Measurements from ENCODE around the gene TTC39B.
"Not testable (repeated sequence)": the region's sequence is repeated elsewhere in the genome, so short reads cannot be mapped to it uniquely, and the experiment has no call there.

Gene TTC39B

DNA sequence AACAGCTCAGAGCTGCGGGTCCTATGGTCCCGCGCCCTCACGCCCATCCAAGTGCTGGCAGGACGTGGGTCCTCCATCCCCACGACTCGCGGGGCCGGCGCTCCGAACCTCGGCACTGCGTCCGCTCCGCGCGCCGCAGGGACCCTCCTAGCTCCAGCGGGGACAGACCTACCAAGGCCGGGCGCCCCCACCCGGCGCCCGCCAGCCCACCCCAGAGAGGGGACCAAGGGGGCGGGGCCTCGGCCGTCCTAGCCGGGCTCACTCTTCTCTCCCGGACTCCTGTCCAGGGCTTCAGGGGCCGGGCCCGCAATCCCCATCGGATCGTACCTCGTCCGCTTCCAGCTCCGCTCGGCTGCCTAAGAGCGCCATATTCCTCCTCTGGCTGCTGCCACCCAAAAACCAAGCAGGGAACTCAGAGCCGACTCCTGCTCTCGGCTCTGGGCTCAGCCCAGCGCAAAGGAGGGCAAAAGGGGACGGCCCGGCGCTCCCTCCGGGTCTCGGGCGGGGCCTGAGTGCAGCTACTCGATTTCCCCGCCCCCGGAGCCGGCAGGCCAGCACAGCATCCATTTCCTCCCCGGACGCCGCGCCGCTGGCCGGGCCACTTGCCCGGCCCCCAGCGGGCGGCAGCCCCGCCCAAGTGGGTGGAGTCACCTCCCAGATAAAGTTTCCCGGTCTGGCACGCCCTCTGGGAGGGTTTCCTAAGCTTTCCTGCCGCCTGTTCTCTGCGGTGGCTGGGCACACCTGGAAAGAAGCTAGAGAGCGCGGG is at the start of gene TTC39B:
TSS of gene TTC39B (minus strand) at position 460 of the 766 bp plus-strand sequence. CDS start at position 369, 91 bp downstream.
- DNase-seq = peak; percentile 88

DNA sequence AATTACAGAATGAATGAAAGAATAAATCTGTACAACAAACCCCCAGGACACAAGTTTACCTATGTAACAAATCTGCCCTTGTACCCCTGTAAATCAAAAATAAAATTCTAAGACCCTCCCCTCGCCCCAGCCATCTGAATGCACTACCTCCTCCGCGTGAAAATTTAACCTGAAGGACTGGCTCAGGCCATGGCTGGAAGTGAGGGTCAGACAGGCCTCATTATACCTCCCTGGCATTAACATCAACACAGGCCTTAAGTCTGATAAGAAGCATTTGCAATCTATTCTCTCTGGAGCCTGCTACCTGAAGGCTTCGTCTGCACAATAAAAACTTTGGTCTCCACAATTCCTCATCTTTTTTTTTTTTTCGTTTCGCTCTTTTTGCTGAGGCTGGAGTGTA is 48.7 kb upstream of the TTC39B start:
- DNase-seq = no peak

DNA sequence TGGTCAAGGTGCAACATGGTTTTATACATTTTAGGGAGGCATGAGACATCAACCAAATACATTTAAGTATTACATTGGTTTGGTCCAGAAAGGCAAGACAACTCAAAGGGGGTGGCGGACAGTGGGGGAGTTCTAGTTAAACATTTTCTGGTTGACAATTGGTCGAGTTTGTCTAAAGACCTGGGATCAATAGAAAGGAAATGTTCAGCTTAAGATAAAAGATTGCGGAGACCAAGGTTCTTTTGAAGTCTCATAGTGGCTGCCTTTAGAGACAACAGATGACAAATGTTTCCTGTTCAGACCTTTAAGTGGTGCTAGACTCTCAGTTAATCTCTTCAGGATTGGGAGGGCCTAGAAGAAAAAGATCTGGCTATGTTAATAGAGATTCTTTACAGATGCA is 47.7 kb upstream of the TTC39B start:
- DNase-seq = peak; percentile 1

DNA sequence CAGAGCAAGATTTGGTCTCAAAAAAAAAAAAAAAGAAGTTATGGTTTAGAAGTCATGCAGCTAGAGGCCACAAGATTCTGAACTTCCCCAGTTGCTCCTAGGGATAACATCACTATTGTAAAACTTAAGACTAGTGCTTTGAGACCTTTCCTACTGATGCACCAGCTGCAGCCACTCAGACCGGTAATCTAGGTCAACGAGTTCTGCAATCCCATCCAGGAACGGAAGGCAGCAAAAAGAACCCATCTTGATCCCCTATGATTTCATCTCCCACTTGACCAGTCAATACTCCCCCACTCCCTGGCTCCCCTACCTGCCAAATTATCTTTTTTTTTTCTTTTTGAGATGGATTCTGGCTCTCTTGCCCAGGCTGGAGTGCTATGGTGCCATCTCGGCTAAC is 46.9 kb upstream of the TTC39B start:
- peak; percentile 19 for DNase-seq

DNA sequence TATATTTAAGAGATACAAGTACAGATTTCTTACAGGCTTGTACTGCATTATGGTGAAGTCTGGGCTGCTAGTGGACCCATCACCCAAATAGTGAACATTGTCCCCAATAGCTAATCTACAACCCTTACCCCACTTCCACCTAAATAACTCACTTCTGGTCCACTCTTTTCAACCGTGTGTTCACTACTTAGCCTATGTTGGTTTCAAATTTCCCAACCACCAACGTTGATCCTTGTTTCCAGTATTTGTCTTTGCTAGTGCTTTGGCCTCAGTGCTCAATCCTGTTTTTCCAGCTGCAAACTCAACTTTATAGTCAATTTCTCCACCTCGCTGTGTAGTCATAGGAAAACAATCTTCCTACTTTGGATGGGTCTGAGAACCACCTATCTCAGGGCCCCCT is 45.3 kb upstream of the TTC39B start:
- DNase-seq = no peak

DNA sequence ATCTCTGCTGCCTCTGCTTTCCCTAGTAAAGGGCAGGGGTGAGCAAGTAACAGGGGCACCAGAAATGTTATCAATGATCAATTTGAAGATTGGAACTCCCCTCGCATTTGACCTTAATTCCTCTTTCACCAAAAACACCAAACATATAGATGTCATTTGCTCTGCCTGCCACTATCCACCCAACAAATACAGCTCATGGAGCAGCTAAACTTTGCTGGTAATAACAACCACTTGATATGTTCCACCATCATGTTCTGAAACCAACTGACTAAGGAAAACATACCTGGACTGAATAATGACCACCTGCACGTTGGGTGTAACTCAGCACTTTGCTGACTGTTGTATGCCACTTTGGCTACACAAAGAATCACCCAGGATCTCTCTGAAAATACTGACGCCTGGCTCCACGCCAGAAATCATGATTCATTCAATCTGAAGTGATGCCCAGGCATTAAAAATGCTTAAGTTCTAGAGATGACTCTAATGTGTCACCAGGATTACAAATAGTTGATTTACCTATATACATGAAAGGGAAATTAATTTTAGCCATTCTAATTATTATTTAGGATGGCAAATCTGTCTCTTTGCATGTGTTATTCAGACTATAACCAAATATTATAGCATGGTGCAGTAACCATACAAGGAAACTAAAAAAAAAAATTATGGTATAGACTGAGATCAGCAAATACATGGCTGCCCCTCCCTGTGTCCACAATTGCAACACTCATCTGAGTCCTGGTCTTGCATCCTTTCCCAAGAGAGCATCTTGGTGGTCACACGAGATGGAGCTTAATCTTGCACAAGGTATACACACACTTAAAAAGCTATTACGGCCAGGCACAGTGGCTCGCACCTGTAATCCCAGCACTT is 43.1 kb upstream of the TTC39B start:
- DNase-seq = peak; percentile 75

DNA sequence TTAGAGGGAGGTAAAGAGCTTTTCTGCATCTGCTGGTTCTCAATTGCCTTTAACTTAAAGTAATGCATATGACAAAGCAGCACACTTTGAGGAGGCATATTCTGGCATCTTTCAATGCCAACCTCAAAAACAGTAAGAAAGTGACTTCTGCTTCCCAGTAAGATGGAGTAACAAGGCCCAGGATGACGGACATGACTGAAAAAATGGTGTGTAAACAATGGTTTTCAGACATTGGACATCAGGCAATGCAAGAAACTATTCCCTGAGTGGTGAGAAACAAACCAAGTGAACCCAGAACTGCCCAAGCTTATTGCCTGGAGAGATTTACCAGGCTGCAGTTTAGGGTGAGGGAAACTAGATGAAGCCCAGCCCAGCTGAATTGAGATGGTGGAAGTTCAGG is 39.8 kb upstream of the TTC39B start:
- DNase-seq = no peak

DNA sequence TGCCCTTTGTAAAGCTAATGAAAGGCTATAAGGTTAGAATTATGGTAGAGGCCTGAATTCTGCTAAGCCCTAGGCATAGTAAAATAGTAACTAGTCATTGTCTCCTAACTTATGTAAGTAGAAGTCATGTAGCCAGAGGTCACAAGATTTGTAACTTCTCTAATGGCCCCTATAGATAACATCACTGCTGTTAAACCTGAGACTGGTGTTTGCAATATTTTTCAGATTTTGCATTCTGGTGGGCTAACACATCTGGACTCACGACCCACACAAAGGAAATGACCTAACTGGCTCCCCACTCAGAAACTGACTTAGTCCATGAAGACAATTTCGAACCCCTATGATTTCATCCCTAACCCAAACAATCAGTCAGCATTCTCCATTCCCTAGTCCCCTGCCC is 37.2 kb upstream of the TTC39B start:
- no peak for DNase-seq

DNA sequence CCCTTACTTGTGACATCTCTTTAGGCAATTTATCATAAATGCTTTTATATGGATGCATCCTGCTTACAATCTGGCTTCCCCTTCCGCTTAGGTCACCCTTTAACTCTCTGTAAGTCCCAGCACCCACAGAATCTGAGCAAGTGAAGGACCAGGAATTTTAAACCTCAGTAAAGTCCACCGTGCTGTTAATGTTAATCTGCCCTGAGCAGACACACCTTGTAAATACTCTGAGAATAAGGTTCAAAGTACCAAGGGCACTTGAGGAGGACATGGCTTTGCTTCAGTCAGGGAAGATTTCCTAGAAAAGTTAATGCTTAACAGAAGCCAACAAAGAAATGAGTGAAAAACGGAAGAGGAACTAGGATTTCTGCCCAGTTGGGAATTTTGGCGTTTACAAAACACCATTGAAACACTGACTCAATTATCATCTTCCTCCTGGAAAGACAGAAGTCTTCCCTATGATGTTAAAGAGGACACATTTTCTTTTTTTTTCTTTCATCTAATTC is 26.4 kb upstream of the TTC39B start:
- DNase-seq = peak; percentile 9

DNA sequence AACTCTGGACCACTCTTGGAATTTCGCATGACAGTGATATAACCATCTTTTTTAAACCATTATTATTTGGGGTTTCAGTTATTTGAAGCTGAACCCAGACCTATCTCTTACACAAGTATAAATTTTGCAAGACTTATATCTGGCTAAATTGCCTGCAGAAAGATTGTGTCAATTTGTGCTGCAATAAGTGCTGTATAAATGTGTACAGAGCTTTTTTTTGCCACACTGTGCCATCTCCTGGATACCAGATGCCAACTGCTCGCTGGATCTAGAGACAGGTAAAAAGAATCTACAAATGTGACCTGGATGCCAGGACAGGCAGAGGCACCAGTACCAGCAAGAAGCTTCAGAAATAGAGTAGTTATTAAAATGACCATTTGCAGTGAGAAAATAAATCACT is 25.9 kb upstream of the TTC39B start:
- no peak for DNase-seq

DNA sequence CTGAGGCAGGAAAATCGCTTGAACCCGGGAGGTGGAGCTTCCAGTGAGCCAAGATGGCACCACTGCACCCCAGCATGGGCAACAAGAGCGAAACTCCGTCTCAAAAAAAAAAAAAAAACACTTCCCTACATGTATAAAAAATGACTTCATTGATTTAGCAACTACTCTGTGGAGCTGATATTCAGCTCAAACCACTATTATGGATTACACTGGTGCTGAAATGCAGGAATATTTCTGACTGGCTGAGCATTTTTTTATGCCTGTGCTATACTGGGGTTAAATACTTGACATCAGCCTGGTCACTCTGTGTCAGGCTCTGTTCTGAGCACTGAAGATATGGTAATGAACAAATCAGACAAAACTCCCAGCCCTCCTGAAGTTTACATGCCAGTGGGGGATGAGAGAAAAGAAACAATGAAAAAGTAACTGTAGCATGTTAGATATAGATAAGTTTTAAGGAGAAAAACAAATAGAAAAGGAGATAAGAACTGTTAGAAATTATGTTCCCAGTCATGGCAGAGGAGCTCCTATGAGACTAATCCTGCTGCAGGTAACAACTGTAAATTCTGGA is 22.6 kb upstream of the TTC39B start:
- no peak for DNase-seq

DNA sequence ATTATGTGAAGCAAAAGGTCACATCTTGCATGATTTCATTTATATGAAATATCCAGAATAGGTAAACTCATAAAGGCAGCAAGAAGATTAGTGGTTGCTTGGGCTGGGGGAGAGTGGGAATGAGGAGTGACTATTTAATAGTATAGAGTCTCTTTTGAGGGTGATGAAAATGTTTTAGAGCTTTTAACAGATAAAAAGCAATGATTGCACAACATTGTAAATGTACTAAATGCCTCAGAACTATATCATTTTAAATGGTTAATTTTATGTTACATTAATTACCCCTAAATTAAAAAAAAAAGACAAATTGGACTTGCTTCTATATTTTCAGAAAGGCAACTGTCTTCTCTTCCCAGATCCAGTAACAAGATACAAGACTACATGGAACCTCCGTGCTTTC is 21.9 kb upstream of the TTC39B start:
- no peak for DNase-seq

DNA sequence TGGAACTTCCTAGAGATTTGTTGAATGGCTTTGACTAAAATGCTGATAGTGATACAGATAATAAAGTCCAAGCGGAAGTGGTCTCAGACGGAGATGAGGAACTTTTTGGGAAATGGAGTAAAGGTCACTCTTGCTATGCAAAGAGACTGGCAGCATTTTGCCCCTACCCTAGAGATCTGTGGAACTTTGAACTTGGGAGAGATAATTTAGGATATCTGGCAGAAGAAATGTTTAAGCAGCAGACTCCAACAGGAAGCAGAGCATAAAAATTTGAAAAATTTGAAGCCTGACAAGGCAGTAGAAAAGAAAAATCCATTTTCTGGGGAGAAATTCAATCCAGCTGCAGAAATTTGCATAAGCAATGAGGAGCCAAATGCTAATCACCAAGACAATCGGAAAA is 15.7 kb upstream of the TTC39B start:
- not testable (repeated sequence) for DNase-seq

DNA sequence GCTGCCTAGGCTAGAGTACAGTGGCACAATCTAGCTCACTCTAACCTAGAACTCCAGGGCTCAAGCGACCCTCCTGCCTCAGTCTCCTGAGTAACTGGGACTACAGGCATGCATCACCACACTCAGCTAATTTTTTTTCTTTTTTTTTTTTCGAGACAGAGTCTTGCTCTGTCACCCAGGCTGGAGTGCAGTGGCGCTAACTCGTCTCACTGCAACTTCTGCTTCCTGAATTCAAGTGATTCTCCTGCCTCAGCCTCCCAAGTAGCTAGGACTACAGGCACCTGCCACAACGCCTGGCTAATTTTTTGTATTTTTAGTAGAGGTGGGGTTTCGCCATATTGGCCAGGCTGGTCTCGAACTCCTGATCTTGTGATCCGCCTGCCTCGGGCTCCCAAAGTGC is 12.6 kb upstream of the TTC39B start:
- not testable (repeated sequence) for DNase-seq

DNA sequence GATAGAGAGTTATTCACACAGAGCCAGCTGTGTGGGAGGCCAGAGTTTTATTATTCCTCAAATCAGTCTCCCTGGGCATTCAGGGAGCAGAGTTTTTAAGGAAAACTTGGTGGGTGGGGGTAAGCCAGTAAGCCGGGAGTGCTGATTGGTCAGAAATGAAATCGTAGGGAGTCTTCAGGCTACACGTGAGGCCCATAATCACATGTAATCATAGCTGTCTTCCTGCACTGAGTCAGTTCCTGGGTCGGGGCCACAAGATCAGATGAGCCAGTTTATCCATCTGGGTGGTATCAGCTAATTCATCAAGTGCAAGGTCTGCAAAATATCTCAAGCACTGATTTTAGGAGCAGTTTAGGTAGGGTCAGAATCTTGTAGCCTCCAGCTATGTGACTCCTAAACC is 10.8 kb upstream of the TTC39B start:
- DNase-seq = no peak

DNA sequence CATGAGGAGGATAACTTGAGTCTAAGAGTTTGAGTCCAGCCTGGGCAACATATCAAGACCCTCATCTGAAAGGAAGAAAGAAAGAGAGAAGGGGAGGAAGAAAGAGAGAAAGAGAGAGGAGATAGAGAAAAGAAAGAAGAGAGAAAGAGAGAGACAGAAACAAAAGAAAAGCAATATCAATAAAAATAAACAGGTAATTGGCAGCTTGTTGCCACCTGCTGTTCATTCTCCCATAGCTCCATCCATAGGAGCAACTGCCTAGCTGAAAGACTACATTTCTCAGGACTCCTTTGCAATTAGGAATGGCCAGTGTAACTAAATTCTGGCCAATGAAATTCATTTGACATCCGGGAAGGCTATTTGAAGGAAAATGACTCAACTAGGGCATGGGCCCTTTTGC is 4.6 kb upstream of the TTC39B start:
- no peak for DNase-seq

DNA sequence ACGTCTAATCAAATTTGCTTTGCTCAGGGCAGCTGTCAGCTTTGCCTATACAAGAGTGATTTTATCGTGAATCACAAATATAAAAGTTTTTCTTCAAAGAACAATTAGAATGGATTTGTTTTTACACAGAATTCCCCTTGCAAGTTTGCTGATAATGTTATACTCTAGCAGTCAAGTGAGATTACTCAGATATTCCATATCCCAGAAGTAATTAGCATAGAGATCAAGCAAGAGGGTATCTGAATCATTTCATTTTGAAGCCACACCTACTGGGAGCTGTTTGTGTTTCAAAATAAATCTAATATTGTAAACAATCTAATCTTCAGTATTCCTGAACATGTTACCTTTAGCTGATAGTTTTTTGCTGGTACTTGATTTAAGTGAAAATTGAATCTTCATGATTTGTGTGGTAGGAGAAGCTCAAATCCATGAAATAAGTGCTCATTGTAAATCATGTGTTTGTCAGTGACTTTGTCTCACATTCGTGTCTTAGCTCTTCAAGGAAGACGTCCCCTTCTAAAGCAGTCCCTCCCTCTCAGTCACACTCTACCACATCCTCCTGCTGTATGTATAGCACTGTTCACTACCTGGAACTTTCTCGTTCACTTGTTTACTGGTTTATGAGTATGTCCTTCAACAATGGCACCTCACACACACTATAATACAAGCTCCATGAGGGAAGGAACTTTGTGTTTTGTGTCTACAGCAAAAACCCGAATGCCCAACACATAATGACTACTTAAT is 3.3 kb upstream of the TTC39B start:
- DNase-seq = no peak

DNA sequence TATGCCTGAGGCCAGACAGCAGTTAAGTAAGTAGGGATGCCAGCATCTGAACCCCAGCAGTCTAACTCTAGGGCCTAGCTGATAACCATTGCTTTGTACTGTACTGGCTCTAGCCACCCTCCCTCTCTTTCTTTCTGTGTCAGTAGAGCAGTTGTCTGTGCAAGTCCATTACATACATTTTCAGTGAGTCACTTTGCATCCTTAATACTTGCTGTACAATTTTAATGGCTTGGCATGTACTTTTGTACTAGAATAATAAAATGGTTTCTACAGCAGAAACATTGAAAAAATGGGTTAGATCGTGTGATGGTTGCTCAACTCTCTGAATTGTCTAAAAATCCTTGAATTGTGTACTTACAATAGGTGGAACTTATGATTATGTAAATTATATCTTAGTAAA is 1.5 kb upstream of the TTC39B start:
- no peak for DNase-seq

DNA sequence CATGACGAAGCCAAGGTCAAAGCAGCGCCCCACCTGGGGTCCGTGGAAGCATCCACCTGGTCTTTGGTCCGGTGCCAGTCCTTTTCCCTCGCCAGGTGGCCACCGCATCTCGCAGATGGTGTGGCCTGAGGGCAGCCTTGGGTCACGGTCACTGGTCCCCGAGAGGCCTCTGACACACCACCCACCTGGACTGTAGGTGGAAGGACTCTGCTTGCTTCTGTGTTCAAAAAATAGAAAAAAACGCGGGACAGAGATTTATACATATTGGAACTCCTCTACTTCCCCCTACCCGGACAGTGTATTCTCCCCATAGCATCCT is 466 bp upstream of the TTC39B start:
- DNase-seq = no peak

DNA sequence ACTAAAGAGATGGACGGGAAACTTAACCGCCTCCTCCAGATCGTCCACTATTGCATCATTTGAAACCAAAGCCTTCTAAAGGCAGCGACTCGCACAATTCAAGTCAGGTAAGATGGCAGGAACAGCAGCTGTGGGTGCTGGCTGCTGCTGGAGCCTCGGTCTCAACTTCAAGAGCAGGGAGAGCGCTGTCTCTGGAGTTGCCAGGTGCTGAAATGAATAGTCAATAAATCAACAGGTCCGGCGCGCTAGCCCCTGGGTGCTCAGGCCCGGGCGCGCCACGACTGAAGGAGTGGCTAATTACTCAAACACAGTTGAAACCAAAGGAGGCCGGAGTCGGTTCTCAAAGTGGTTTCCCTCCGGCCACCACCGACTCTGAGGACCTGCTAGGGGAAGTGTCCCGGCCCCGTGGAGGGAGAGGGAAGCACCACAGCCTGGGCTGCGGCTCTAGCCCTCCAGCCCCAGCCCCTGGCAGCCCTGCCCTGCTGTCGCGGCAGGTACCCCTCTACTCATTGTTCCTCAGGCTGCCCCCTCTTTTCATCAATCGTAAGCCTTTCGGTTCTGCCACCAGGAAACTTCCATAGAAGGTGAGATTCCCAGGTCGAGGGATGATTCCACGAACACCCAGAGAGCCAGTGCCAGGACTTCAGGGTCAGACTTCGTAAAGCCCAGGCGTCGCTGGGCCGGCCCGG is 804 bp downstream of the TTC39B start:
- DNase-seq = peak; percentile 81

DNA sequence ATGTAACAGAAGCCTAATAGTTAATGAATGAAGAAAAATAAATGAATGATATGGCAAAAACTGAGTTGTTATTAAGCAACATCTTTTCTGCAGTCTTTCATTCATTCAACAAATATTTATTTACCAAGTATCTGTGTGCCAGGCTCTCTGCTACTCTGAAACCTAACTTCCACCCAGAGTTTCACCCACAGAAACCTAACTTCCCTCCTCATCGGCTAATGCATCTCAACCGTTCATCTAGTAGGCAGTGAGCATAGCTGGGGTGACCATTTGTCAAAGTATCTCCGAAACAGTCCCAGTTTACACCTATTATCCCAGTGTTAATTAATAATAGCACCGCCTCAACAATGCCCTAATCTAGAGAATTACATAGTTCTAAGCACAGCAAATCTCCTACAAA is 1.5 kb downstream of the TTC39B start:
- no peak for DNase-seq

DNA sequence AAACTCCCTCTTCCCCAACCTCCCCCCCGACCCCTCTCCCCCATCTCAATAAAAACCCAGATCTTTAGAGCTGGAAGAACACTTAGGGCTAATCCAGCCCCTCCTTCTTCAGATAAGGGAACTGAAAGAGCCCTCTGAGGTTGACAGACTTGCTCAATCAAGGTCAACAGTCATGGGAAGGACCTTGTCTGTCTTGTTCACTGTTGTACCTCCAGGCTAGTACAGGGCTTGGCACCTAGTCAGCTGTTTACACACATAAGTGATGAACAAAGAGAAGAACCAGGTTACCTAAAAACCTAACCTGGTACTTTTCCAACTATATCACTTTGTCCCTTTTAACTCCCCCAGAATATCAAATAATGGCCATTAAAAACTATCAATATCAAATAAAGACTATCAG is 2.4 kb downstream of the TTC39B start:
- peak; percentile 1 for DNase-seq

DNA sequence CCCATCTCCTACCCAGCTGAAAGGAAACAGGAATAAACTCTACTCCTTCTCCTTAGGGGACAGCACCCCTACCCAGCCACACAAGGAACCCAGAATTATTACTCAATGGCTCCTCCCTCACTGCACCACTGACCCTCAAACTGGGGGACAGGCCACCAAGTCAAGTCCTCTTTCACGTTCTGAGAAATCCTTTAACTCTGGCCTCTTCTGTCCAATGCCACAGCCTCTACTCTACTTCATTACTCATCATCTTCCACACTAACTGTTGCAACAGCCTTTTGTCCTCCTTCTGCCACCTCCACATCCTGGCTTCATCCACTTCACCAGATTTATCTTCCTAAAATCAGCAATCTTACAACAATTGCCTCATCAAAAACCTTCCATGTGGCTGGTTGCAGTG is 6.8 kb downstream of the TTC39B start:
- DNase-seq = no peak
